Osteoblast (primary cell): ENCODE data around the gene KRT85. TPM values are rescaled to one million over a fixed set of nuclear protein-coding genes. Genes with fewer than 3 reads are reported as not detected.
"Not testable (repeated sequence)": the region's sequence is repeated elsewhere in the genome, so short reads cannot be mapped to it uniquely, and the experiment has no call there.

Experiments
- DNase-seq: peaks from one replicate; pipeline ENCODE4 v3.0.0; 2011; ENCODE audit warnings: low spot score, mixed read lengths; ENCODE audit not compliant: insufficient read length; ENCODE audit errors: missing footprints
- H2AFZ ChIP-seq: 2 replicates; pipeline ENCODE4 v1.6.0; 2011; ENCODE audit warnings: mild to moderate bottlenecking, low read length
- H3K27ac ChIP-seq: 2 replicates; pipeline ENCODE4 v1.5.1; 2011; ENCODE audit warnings: mild to moderate bottlenecking, low read depth, low read length, moderate library complexity
- H3K27me3 ChIP-seq: 2 replicates; pipeline ENCODE4 v1.6.0; 2012; ENCODE audit warnings: mild to moderate bottlenecking, control low read depth, inconsistent platforms, low read length, moderate library complexity; ENCODE audit not compliant: insufficient read depth
- H3K36me3 ChIP-seq: 2 replicates; pipeline ENCODE4 v1.5.1; 2011; ENCODE audit warnings: mild to moderate bottlenecking, low read length, control low read depth, moderate library complexity; ENCODE audit not compliant: insufficient read depth
- H3K4me1 ChIP-seq: 2 replicates; pipeline ENCODE4 v1.5.1; 2011; ENCODE audit warnings: mild to moderate bottlenecking, low read length, control low read depth, moderate library complexity; ENCODE audit not compliant: insufficient read depth
- H3K4me2 ChIP-seq: 2 replicates; pipeline ENCODE4 v1.6.0; 2011; ENCODE audit warnings: mild to moderate bottlenecking, low read length; ENCODE audit not compliant: insufficient read depth
- H3K4me3 ChIP-seq: fragments of 200-600 bp; sonication (generic); 3 replicates; pipeline ENCODE4 v1.5.1; 2012; ENCODE audit warnings: mild to moderate bottlenecking, low read length, inconsistent platforms; ENCODE audit not compliant: insufficient read depth
- H3K79me2 ChIP-seq: 2 replicates; pipeline ENCODE4 v1.6.0; 2012; ENCODE audit warnings: mild to moderate bottlenecking, low read length, control low read depth, inconsistent platforms; ENCODE audit not compliant: insufficient read depth
- H3K9me3 ChIP-seq: 2 replicates; pipeline ENCODE4 v1.5.1; 2011; ENCODE audit warnings: low read depth, low read length, control low read depth
- H4K20me1 ChIP-seq: 2 replicates; pipeline ENCODE4 v1.6.0; 2012; ENCODE audit warnings: mild to moderate bottlenecking, low read length, control low read depth; ENCODE audit not compliant: insufficient read depth
- CTCF ChIP-seq: IDR thresholded peaks from 2 replicates; pipeline ENCODE4 v1.5.1; 2011; ENCODE audit warnings: mild to moderate bottlenecking, low read depth, low read length, moderate library complexity; ENCODE audit errors: extremely low read depth
- total RNA-seq: library from RNA; depleted of rRNA; stranded (reverse); fragments of >200 nt; gene quantifications from 2 replicates; pipeline ENCODE4 v1.2.3, GENCODE V29; 2012

Gene KRT85
- total RNA-seq, 1 donor, result not detected

GRCh38 chr12:52413782-52414345 lies 46.6 kb upstream of the KRT85 start:
- DNase-seq, result no peak
- H3K4me2 ChIP-seq, result no peak overlapping the region
- H4K20me1 ChIP-seq, result no peaks in the 10 kb centered on the region
- H3K79me2 ChIP-seq, result no peaks in the 10 kb centered on the region
- H3K27me3 ChIP-seq, result no peaks in the 10 kb centered on the region
- H3K27ac ChIP-seq, result no peak overlapping the region
- H2AFZ ChIP-seq, result no peak overlapping the region
- no peak overlapping the region for H3K4me3 ChIP-seq
- TF ChIP-seq CTCF, result no peak
- no peaks in the 10 kb centered on the region for H3K36me3 ChIP-seq
- H3K9me3 ChIP-seq, result no peaks in the 10 kb centered on the region
- peaks cover 4% of the 10 kb centered on the region for H3K4me1 ChIP-seq

GRCh38 chr12:52413202-52413601 lies 45.9 kb upstream of the KRT85 start:
- Histone ChIP-seq H4K20me1 (no peaks in the 10 kb centered on the region), H3K4me1 (peaks cover 4% of the 10 kb centered on the region), H3K27me3 (peaks cover 4% of the 10 kb centered on the region), H2AFZ (no peak overlapping the region), H3K27ac (no peak overlapping the region), H3K4me3 (no peak overlapping the region), H3K9me3 (no peaks in the 10 kb centered on the region), H3K36me3 (no peaks in the 10 kb centered on the region), H3K4me2 (no peak overlapping the region), H3K79me2 (no peaks in the 10 kb centered on the region)
- DNase-seq, result no peak
- TF ChIP-seq CTCF, result no peak

GRCh38 chr12:52411815-52412214 lies 44.5 kb upstream of the KRT85 start:
- H4K20me1 ChIP-seq, result no peaks in the 10 kb centered on the region
- TF ChIP-seq CTCF, result no peak
- no peaks in the 10 kb centered on the region for H3K36me3 ChIP-seq
- peaks cover 13% of the 10 kb centered on the region for H3K27me3 ChIP-seq
- no peaks in the 10 kb centered on the region for H3K9me3 ChIP-seq
- no peak overlapping the region for H3K27ac ChIP-seq
- H3K4me1 ChIP-seq, result peaks cover 4% of the 10 kb centered on the region
- no peak overlapping the region for H3K4me3 ChIP-seq
- no peak for DNase-seq
- H2AFZ ChIP-seq, result no peak overlapping the region
- H3K4me2 ChIP-seq, result no peak overlapping the region
- H3K79me2 ChIP-seq, result no peaks in the 10 kb centered on the region

GRCh38 chr12:52410589-52411248 lies 43.4 kb upstream of the KRT85 start:
- H3K79me2 ChIP-seq, H2AFZ ChIP-seq, H3K4me3 ChIP-seq, H3K4me1 ChIP-seq, DNase-seq, H3K4me2 ChIP-seq, H3K27ac ChIP-seq, H3K36me3 ChIP-seq, H4K20me1 ChIP-seq, H3K9me3 ChIP-seq: not testable (repeated sequence)
- H3K27me3 ChIP-seq, result peaks cover 13% of the 10 kb centered on the region
